Glutamatergic neuron (in vitro differentiated cells): ENCODE data around the gene HAO2. TPM values are rescaled to one million over a fixed set of nuclear protein-coding genes. Genes with fewer than 3 reads are reported as not detected.

Experiments
- DNase-seq: peaks from one replicate; pipeline ENCODE4 v3.0.0; 2022
- H3K27ac Mint-ChIP-seq: one replicate; pipeline ENCODE4 v1.8.0; 2020; ENCODE audit warnings: mild to moderate bottlenecking, mixed read lengths, inconsistent platforms; ENCODE audit not compliant: unreplicated experiment
- H3K27me3 Mint-ChIP-seq: one replicate; pipeline ENCODE4 v1.8.0; 2020; ENCODE audit warnings: mild to moderate bottlenecking, moderate library complexity, mixed read lengths, inconsistent platforms; ENCODE audit not compliant: unreplicated experiment
- H3K36me3 Mint-ChIP-seq: one replicate; pipeline ENCODE4 v1.8.0; 2020; ENCODE audit warnings: mild to moderate bottlenecking, mixed read lengths, inconsistent platforms; ENCODE audit not compliant: unreplicated experiment
- H3K4me1 Mint-ChIP-seq: one replicate; pipeline ENCODE4 v1.8.0; 2020; ENCODE audit warnings: mild to moderate bottlenecking, low read depth, mixed read lengths, inconsistent platforms; ENCODE audit not compliant: unreplicated experiment
- H3K4me3 Mint-ChIP-seq: one replicate; pipeline ENCODE4 v1.8.0; 2020; ENCODE audit warnings: mild to moderate bottlenecking, mixed read lengths, inconsistent platforms; ENCODE audit not compliant: unreplicated experiment
- H3K9me3 Mint-ChIP-seq: one replicate; pipeline ENCODE4 v1.8.0; 2020; ENCODE audit warnings: mild to moderate bottlenecking, moderate library complexity, mixed read lengths, inconsistent platforms; ENCODE audit not compliant: unreplicated experiment
- CTCF ChIP-seq: fragments of 200-600 bp; sonication (generic); IDR thresholded peaks from one replicate; pipeline ENCODE4 v1.5.0; 2021; ENCODE audit not compliant: partially characterized antibody, unreplicated experiment
- total RNA-seq: library from RNA; stranded (reverse); fragmentation: NEBNext Ultra II Directional; extraction: Animal tissue kit (Norgen Biotek cat#: 25700); gene quantifications from one replicate; pipeline ENCODE4 v1.2.1, GENCODE V29; 2021; ENCODE audit not compliant: unreplicated experiment

Gene HAO2
- total RNA-seq, 1 donor from 2014 or later: not detected

- no peak for DNase-seq
- Mint-ChIP-seq H3K27ac (no peak overlapping the region), H3K36me3 (peaks cover 5% of the 10 kb centered on the region), H3K4me3 (no peak overlapping the region), H3K4me1 (no peaks in the 10 kb centered on the region), H3K27me3 (no peaks in the 10 kb centered on the region), H3K9me3 (peaks cover 3% of the 10 kb centered on the region)
- no peak for TF ChIP-seq CTCF
Observed at GRCh38 chr1:119431836-119432235, 63.3 kb downstream of the HAO2 start.

- H3K9me3 Mint-ChIP-seq: peaks cover 5% of the 10 kb centered on the region
- no peak for DNase-seq
- TF ChIP-seq CTCF: no peak
- H3K27ac Mint-ChIP-seq: no peak overlapping the region
- peaks cover 5% of the 10 kb centered on the region for H3K36me3 Mint-ChIP-seq
- H3K4me3 Mint-ChIP-seq: no peak overlapping the region
- H3K4me1 Mint-ChIP-seq: no peaks in the 10 kb centered on the region
- H3K27me3 Mint-ChIP-seq: no peaks in the 10 kb centered on the region
Observed at GRCh38 chr1:119435052-119435451, 66.5 kb downstream of the HAO2 start.

- Mint-ChIP-seq H3K36me3 (no peaks in the 10 kb centered on the region), H3K4me3 (no peak overlapping the region), H3K27me3 (no peaks in the 10 kb centered on the region), H3K27ac (no peak overlapping the region), H3K4me1 (no peaks in the 10 kb centered on the region), H3K9me3 (peaks cover 2% of the 10 kb centered on the region)
- TF ChIP-seq CTCF: no peak
- DNase-seq: no peak
Observed at GRCh38 chr1:119438761-119439160, 70.2 kb downstream of the HAO2 start.

GRCh38 chr1:119440721-119441307 is 72.2 kb downstream of the HAO2 start:
- H3K27ac Mint-ChIP-seq: no peak overlapping the region
- H3K9me3 Mint-ChIP-seq: peaks cover 2% of the 10 kb centered on the region
- no peaks in the 10 kb centered on the region for H3K4me1 Mint-ChIP-seq
- H3K36me3 Mint-ChIP-seq: no peaks in the 10 kb centered on the region
- H3K27me3 Mint-ChIP-seq: no peaks in the 10 kb centered on the region
- no peak for TF ChIP-seq CTCF
- DNase-seq: no peak
- no peak overlapping the region for H3K4me3 Mint-ChIP-seq

- Mint-ChIP-seq H3K36me3 (no peaks in the 10 kb centered on the region), H3K4me3 (no peak overlapping the region), H3K9me3 (peaks cover 2% of the 10 kb centered on the region), H3K27me3 (no peaks in the 10 kb centered on the region), H3K27ac (no peak overlapping the region), H3K4me1 (no peaks in the 10 kb centered on the region)
- no peak for DNase-seq
- no peak for TF ChIP-seq CTCF
Observed at GRCh38 chr1:119442756-119443155, 74.2 kb downstream of the HAO2 start.

Other genes starting within 250 kb of the HAO2 start
- gene WARS2, start 228.1 kb upstream of the HAO2 start, total RNA-seq: 7.9 TPM
- not detected for gene HSD3B2, start 46.4 kb downstream of the HAO2 start, total RNA-seq
- gene HSD3B1, start 138.4 kb downstream of the HAO2 start, total RNA-seq: not detected